ENCODE data around the gene KCNQ5.

KCNQ5 gene

DNA sequence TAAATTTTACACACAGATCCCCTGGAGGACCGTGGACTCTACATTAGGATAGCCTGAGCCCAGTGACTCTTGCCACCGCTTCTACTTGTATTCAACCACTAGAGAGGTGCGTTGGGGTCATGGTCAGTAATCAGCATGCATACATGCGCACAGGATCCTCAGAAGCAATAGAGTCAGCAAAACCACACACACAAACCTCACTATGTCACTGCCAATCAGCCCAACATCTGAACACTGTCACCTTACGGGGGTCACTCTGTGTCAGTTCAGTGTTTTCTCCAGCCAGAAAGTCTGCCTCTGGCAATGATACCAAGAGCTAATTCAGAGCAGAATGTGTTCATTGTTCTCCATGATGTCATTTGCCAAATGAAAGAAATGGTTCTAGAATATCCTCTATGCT lies 378.1 kb downstream of the KCNQ5 start:
- H3K27ac ChIP-seq (ENCODE audit: low read depth, low read length), result no peak overlapping the region
- no peak overlapping the region for H3K9ac ChIP-seq (ENCODE audit: low read length)
- no peak overlapping the region for H3K4me3 ChIP-seq (ENCODE audit: low read depth in 1 of 2, low read length in 2 of 2)
- no peaks in the 10 kb centered on the region for H3K9me3 ChIP-seq (ENCODE audit: low read length)
- H3K4me1 ChIP-seq (ENCODE audit: insufficient read depth, low read length), result no peaks in the 10 kb centered on the region
- H3K27me3 ChIP-seq (ENCODE audit: control insufficient read depth in 1 of 2, insufficient read depth in 2 of 2, low read length in 2 of 2), result no peaks in the 10 kb centered on the region
- no peaks in the 10 kb centered on the region for H3K36me3 ChIP-seq (ENCODE audit: insufficient read depth, low read length)

DNA sequence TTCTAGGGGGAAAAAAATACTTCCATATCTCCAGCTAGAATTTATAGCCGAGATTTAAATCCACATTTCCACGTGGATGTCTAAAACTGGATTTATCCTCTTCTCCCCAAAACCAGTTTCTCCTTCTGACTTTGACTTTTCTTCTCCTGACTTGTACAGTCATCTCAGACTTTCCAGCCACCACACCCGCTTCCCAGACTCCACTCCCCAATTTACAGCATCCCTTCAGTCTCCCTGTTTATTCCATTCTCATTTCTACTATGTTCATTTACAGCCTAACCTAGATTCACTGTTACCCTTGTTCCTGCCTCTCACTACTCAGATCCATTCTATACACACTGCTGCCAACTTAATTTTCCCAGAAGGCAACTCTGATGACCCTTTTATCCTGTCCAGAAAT lies 378.6 kb downstream of the KCNQ5 start:
- Histone ChIP-seq H3K36me3 (ENCODE audit: insufficient read depth, low read length) (no peaks in the 10 kb centered on the region), H3K9me3 (ENCODE audit: low read length) (no peaks in the 10 kb centered on the region), H3K27me3 (ENCODE audit: control insufficient read depth in 1 of 2, insufficient read depth in 2 of 2, low read length in 2 of 2) (no peaks in the 10 kb centered on the region), H3K9ac (ENCODE audit: low read length) (no peak overlapping the region), H3K4me3 (ENCODE audit: low read depth in 1 of 2, low read length in 2 of 2) (no peak overlapping the region), H3K4me1 (ENCODE audit: insufficient read depth, low read length) (no peaks in the 10 kb centered on the region), H3K27ac (ENCODE audit: low read depth, low read length) (no peak overlapping the region)

DNA sequence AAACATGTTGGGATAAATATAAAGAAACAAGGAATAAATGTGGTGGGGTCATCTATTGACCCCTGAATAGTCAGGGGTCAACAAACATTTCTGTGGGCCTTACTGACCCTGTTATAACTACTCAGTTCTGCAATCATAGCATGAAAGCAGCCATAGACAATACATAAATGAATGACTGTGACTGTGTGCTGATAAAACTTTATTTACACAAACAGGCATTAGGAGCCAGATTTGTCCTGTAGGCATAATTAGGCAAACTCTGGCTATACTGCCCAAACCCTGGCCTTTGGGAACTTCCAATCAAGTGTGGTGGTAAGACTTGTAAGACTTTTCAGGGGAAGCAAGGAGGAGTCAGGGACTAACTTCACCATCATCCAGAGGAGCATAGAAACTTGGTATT lies 380.7 kb downstream of the KCNQ5 start:
- no peaks in the 10 kb centered on the region for H3K27me3 ChIP-seq (ENCODE audit: control insufficient read depth in 1 of 2, insufficient read depth in 2 of 2, low read length in 2 of 2)
- H3K9me3 ChIP-seq (ENCODE audit: low read length), result no peaks in the 10 kb centered on the region
- no peak overlapping the region for H3K4me3 ChIP-seq (ENCODE audit: low read depth in 1 of 2, low read length in 2 of 2)
- H3K27ac ChIP-seq (ENCODE audit: low read depth, low read length), result no peak overlapping the region
- no peak overlapping the region for H3K9ac ChIP-seq (ENCODE audit: low read length)
- no peaks in the 10 kb centered on the region for H3K36me3 ChIP-seq (ENCODE audit: insufficient read depth, low read length)
- H3K4me1 ChIP-seq (ENCODE audit: insufficient read depth, low read length), result no peaks in the 10 kb centered on the region

DNA sequence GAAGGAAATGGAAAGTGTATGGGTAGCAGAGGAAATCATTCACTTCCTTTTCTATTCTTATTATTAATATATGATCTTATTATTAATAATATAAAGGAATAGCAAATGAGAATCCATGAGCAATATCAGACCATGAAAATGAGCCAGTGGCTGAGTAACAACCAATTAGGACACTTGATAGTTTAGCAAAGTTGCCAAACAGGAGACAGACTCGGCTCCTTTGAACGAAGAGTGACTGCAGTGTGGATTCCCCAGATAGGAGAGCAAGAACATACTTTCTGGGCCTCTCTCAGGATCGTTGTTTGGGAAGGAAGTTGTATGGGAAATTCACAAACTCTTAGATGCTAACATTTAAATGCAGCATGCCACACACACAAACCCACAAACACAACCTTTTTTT lies 381.4 kb downstream of the KCNQ5 start:
- Histone ChIP-seq H3K4me1 (ENCODE audit: insufficient read depth, low read length) (no peaks in the 10 kb centered on the region), H3K9me3 (ENCODE audit: low read length) (no peaks in the 10 kb centered on the region), H3K27ac (ENCODE audit: low read depth, low read length) (no peak overlapping the region), H3K9ac (ENCODE audit: low read length) (no peak overlapping the region), H3K4me3 (ENCODE audit: low read depth in 1 of 2, low read length in 2 of 2) (no peak overlapping the region), H3K27me3 (ENCODE audit: control insufficient read depth in 1 of 2, insufficient read depth in 2 of 2, low read length in 2 of 2) (no peaks in the 10 kb centered on the region), H3K36me3 (ENCODE audit: insufficient read depth, low read length) (no peaks in the 10 kb centered on the region)

DNA sequence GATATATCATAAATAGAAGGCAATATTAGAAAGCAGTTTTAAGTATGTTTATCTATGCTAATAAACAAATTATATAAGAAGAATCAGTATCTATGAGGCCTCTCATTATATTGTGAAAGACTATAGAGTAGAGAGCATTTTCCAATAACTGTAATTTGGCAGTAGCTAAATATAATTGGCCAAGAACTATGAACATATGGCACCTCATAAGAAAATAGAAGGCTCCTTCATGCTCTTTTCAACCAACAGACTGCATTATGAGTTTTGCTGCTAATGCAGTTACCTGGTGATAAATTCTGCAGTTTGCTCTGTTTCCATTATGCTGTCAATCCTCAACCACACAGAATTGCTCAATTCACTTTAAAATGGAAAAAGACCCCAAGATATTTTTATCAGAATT lies 382.4 kb downstream of the KCNQ5 start:
- Histone ChIP-seq H3K9ac (ENCODE audit: low read length) (no peak overlapping the region), H3K9me3 (ENCODE audit: low read length) (no peaks in the 10 kb centered on the region), H3K4me3 (ENCODE audit: low read depth in 1 of 2, low read length in 2 of 2) (no peak overlapping the region), H3K27ac (ENCODE audit: low read depth, low read length) (no peak overlapping the region), H3K27me3 (ENCODE audit: control insufficient read depth in 1 of 2, insufficient read depth in 2 of 2, low read length in 2 of 2) (no peaks in the 10 kb centered on the region), H3K36me3 (ENCODE audit: insufficient read depth, low read length) (no peaks in the 10 kb centered on the region), H3K4me1 (ENCODE audit: insufficient read depth, low read length) (no peaks in the 10 kb centered on the region)

DNA sequence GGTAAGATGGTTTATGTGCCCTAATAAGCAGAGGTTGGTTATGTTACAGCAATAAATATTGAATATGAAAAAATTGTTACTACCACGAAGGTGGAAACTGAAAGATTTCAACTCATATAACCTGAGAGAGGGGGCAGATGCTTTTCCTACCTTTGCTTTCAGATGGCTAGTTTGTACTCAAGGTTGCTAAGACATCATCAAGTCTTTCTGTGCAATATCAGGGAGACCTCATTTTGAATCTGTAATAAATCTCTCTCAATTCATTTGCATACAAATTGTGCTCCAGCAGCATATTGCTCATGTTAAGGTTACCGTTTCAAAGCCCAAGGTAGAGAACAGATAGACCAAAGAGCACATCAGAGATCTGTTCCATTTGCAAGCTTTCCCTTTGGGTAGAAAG lies 383.0 kb downstream of the KCNQ5 start:
- no peaks in the 10 kb centered on the region for H3K4me1 ChIP-seq (ENCODE audit: insufficient read depth, low read length)

DNA sequence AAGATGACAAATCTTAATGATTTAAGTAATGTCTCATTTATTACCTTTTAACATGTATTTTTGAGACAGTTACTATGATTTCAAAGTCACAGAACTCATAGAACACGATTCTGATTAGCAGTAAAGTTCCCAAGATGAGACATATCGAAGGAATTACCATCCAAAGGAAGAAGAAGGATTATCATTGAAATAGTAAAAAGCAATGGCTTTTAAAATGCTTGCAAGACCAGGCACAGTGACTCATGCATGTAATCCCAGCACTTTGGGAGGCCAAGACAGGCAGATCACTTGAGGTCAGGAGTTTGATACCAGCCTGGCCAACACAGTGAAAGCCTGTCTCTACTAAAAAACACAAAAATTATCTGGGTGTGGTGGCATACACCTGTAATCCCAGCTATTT lies 384.3 kb downstream of the KCNQ5 start:
- no peaks in the 10 kb centered on the region for H3K36me3 ChIP-seq (ENCODE audit: insufficient read depth, low read length)
- H3K9ac ChIP-seq (ENCODE audit: low read length), result no peak overlapping the region
- no peaks in the 10 kb centered on the region for H3K4me1 ChIP-seq (ENCODE audit: insufficient read depth, low read length)
- H3K27ac ChIP-seq (ENCODE audit: low read depth, low read length), result no peak overlapping the region
- no peak overlapping the region for H3K4me3 ChIP-seq (ENCODE audit: low read depth in 1 of 2, low read length in 2 of 2)
- no peaks in the 10 kb centered on the region for H3K9me3 ChIP-seq (ENCODE audit: low read length)
- H3K27me3 ChIP-seq (ENCODE audit: control insufficient read depth in 1 of 2, insufficient read depth in 2 of 2, low read length in 2 of 2), result no peaks in the 10 kb centered on the region

More for the DNA sequence above, 383.0 kb downstream of the KCNQ5 start:
- Histone ChIP-seq H3K9me3 (ENCODE audit: low read length) (no peaks in the 10 kb centered on the region), H3K4me3 (ENCODE audit: low read depth in 1 of 2, low read length in 2 of 2) (no peak overlapping the region), H3K9ac (ENCODE audit: low read length) (no peak overlapping the region), H3K36me3 (ENCODE audit: insufficient read depth, low read length) (no peaks in the 10 kb centered on the region), H3K27me3 (ENCODE audit: control insufficient read depth in 1 of 2, insufficient read depth in 2 of 2, low read length in 2 of 2) (no peaks in the 10 kb centered on the region), H3K27ac (ENCODE audit: low read depth, low read length) (no peak overlapping the region)

DNA sequence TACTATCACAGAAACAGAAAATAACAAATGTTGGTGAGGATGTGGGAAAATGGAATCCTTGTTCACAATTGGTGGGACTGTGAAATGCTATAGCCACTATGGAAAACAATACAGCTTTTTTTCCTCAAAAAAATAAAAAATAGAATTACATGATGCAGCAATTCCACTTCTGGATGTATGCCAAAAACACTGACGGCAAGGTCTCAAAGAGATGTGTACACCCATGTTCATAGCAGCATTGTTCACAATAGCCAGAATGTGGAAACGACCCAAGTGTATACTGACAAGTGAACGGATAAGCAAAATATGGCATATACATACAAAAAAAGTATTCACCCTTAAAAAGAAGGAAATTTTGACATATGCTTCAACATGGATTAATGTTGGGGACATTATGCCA lies 390.1 kb downstream of the KCNQ5 start:
- H3K9me3 ChIP-seq (ENCODE audit: low read length), result no peaks in the 10 kb centered on the region
- no peak overlapping the region for H3K9ac ChIP-seq (ENCODE audit: low read length)
- H3K4me1 ChIP-seq (ENCODE audit: insufficient read depth, low read length), result no peaks in the 10 kb centered on the region
- H3K4me3 ChIP-seq (ENCODE audit: low read depth in 1 of 2, low read length in 2 of 2), result no peak overlapping the region
- no peak overlapping the region for H3K27ac ChIP-seq (ENCODE audit: low read depth, low read length)
- no peaks in the 10 kb centered on the region for H3K27me3 ChIP-seq (ENCODE audit: control insufficient read depth in 1 of 2, insufficient read depth in 2 of 2, low read length in 2 of 2)
- H3K36me3 ChIP-seq (ENCODE audit: insufficient read depth, low read length), result no peaks in the 10 kb centered on the region

DNA sequence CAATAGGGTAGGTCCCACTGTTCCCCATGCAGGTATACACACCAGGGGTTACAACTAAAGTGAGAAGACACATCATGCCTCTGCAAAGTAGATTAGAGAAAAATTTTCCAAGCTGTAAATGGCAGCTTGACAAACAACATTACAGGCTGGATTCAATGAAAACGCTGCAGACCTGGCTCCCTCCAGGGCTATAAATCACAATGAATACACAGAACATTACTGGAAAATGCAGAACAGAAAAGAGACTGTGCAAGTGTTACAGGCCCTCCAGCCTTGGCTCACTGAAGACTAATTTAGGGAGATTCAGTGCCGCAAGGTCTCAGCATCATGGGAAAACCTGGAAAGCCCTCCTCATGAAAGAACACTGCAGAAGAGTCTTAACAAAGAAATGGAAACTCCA lies 395.6 kb downstream of the KCNQ5 start:
- Histone ChIP-seq H3K9ac (ENCODE audit: low read length) (no peak overlapping the region), H3K9me3 (ENCODE audit: low read length) (no peaks in the 10 kb centered on the region), H3K4me3 (ENCODE audit: low read depth in 1 of 2, low read length in 2 of 2) (no peak overlapping the region), H3K27me3 (ENCODE audit: control insufficient read depth in 1 of 2, insufficient read depth in 2 of 2, low read length in 2 of 2) (no peaks in the 10 kb centered on the region), H3K4me1 (ENCODE audit: insufficient read depth, low read length) (no peaks in the 10 kb centered on the region), H3K27ac (ENCODE audit: low read depth, low read length) (no peak overlapping the region), H3K36me3 (ENCODE audit: insufficient read depth, low read length) (no peaks in the 10 kb centered on the region)

DNA sequence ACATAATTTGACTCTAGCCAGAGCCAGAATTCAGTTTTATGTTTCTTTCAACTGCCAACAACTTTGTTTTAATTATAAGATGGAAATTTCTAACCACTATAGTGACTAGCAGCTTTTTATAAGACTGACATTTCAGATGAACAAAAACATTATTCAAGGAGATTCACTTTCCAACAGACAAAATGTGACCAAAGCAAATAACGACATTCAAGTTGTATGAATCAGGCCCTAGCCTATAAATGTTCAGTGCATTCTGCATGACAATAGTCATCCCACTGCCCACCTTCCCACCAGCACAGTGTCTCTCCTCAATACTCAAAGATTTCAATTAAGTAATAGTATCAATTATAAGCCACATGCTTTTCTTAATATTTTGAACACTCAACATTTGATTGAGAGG lies 402.7 kb downstream of the KCNQ5 start:
- Histone ChIP-seq H3K9ac (ENCODE audit: low read length) (no peak overlapping the region), H3K4me1 (ENCODE audit: insufficient read depth, low read length) (no peaks in the 10 kb centered on the region), H3K27me3 (ENCODE audit: control insufficient read depth in 1 of 2, insufficient read depth in 2 of 2, low read length in 2 of 2) (no peaks in the 10 kb centered on the region), H3K9me3 (ENCODE audit: low read length) (no peaks in the 10 kb centered on the region), H3K4me3 (ENCODE audit: low read depth in 1 of 2, low read length in 2 of 2) (no peak overlapping the region), H3K36me3 (ENCODE audit: insufficient read depth, low read length) (no peaks in the 10 kb centered on the region), H3K27ac (ENCODE audit: low read depth, low read length) (no peak overlapping the region)

DNA sequence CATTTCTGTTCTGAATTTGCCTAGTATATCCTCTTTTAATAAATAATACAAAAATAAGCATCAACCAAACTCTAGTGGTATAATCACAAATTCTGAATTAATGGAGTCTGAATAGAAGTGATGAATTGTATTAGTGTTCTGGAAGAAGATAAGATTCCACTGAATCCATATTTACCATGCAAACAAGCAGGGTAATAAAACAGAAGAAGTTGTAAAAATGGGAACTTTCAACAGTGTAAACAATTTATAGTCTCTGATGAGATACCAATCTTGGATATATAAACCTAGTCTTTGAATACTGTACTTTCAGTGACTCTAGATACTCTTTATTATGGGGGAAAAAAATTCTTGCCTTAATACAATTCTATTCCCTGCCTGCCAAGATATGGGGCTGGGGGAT lies 405.8 kb downstream of the KCNQ5 start:
- Histone ChIP-seq H3K4me1 (ENCODE audit: insufficient read depth, low read length) (no peaks in the 10 kb centered on the region), H3K4me3 (ENCODE audit: low read depth in 1 of 2, low read length in 2 of 2) (no peak overlapping the region), H3K9me3 (ENCODE audit: low read length) (no peaks in the 10 kb centered on the region), H3K27me3 (ENCODE audit: control insufficient read depth in 1 of 2, insufficient read depth in 2 of 2, low read length in 2 of 2) (no peaks in the 10 kb centered on the region), H3K9ac (ENCODE audit: low read length) (no peak overlapping the region), H3K36me3 (ENCODE audit: insufficient read depth, low read length) (no peaks in the 10 kb centered on the region), H3K27ac (ENCODE audit: low read depth, low read length) (no peak overlapping the region)

DNA sequence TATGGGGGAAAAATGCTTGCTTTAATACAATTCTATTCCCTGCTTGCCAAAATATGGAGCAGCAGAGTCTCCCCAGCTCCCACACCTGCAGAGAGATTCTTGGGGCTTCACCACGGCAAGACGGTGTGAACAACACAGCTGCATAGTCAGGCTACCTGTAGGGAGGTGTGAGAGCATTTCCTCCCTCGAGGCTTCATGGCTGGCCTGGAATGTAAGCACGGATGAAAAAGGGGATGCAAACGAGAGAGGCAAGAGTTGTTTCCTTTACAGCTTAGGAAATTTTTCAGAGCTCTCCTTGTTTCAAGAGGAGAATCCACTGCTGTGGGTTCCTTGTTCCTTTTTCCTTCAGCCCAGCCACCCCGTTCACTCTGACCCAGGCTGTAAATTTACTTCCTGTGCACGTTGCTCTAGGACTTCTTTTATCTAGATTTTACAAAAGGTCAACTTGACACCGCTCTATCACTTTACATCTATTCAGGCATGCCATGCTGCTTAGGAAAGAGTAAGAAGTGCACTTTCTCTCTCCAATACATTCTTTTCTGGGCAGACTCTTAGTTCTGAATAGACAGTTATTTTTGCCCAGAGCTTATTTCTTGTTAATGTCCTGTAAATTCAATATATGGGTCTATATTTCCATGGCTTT lies 406.4 kb downstream of the KCNQ5 start:
- H3K27me3 ChIP-seq (ENCODE audit: control insufficient read depth in 1 of 2, insufficient read depth in 2 of 2, low read length in 2 of 2), result no peaks in the 10 kb centered on the region
- H3K9me3 ChIP-seq (ENCODE audit: low read length), result no peaks in the 10 kb centered on the region
- H3K4me1 ChIP-seq (ENCODE audit: insufficient read depth, low read length), result no peaks in the 10 kb centered on the region
- no peak overlapping the region for H3K27ac ChIP-seq (ENCODE audit: low read depth, low read length)
- no peaks in the 10 kb centered on the region for H3K36me3 ChIP-seq (ENCODE audit: insufficient read depth, low read length)
- H3K4me3 ChIP-seq (ENCODE audit: low read depth in 1 of 2, low read length in 2 of 2), result no peak overlapping the region
- no peak overlapping the region for H3K9ac ChIP-seq (ENCODE audit: low read length)

All from muscle layer of colon (tissue), 2 donors.